ENCODE data around the gene RBM39. TPM values are rescaled to one million over a fixed set of nuclear protein-coding genes. Genes with fewer than 3 reads are reported as not detected.

The RBM39 gene
- total RNA-seq, 4 donors from 2014 or later: 232 to 592 (median 389) TPM

DNA sequence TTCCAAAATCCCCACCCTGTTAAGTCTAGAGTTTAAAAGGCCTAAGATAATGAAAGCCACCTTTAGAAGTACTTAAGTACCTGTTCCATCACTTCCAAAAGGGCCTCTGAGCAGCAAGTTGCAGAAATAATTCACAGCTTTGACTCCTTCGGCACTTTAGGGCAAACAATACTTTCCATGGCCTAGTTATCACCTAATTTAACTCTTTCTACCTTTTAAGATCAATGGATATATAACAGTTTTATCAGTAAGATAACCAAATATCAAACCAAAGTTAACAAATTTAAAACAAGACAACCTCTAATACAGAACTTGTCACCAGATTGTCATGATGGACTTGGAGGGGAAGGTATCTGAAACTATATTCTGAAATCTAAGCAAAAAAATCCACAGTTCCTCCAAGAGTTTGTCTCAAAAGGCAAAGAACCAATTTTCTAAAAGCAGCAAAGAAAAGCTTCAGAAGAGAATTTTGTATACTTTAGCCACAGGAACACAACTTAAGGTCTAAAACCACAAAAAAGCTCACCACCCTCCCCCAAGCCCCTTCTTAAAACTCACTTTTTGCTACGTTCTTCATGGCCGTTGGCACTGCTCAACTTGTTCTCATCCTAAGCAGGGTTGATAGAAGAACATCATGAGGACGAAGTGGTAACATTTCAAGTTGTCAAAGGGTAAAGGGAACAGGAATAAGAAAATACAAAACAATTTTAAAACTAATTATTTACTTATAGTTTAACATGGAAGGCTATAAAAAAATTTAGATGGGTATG is 3.5 kb downstream of the RBM39 start:
- Histone ChIP-seq H3K4me1 (peaks cover 14 to 20% of the 10 kb centered on the region in 2 donors), H3K27me3 (no peaks in the 10 kb centered on the region), H3K4me3 (no peak overlapping the region), H3K36me3 (no peaks in the 10 kb centered on the region), H3K27ac (peak overlapping the region in 1 of 2 donors; percentile 100), H3K9me3 (no peaks in the 10 kb centered on the region)
- TF ChIP-seq, protein P1, sequence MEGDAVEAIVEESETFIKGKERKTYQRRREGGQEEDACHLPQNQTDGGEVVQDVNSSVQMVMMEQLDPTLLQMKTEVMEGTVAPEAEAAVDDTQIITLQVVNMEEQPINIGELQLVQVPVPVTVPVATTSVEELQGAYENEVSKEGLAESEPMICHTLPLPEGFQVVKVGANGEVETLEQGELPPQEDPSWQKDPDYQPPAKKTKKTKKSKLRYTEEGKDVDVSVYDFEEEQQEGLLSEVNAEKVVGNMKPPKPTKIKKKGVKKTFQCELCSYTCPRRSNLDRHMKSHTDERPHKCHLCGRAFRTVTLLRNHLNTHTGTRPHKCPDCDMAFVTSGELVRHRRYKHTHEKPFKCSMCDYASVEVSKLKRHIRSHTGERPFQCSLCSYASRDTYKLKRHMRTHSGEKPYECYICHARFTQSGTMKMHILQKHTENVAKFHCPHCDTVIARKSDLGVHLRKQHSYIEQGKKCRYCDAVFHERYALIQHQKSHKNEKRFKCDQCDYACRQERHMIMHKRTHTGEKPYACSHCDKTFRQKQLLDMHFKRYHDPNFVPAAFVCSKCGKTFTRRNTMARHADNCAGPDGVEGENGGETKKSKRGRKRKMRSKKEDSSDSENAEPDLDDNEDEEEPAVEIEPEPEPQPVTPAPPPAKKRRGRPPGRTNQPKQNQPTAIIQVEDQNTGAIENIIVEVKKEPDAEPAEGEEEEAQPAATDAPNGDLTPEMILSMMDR (IDR thresholded peaks at IDR 0.05): no peak
- TF ChIP-seq POLR2A (IDR thresholded peaks at IDR 0.05): no peak
- no peak for DNase-seq
- intact Hi-C loops (cut with DNase I; ENCODE audit: low total_unique reads): no loop called here

DNA sequence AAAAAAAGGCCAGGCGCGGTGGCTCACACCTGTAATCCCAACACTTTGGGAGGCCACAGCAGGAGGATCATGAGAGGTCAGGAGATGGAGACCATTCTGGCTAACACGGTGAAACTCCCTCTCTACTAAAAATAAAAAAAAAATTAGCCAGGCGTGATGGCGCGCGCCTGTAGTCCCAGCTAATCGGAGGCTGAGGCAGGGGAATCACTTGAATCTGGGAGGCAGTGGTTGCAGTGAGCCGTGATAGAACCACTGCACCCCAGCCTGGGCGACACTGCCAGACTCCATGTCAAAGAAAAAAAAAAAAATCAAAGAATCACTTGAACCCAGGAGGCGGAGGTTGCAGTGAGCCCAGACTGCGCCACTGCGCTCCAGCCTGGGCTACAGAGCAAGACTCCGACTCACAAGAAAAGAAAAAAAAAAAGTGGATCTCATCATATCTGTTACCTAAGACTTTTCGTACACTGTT is 4.2 kb downstream of the RBM39 start:
- no peak for DNase-seq
- H3K4me1 ChIP-seq: peaks cover 14 to 20% of the 10 kb centered on the region in 2 donors
- TF ChIP-seq POLR2A (IDR thresholded peaks at IDR 0.05): no peak
- TF ChIP-seq, protein P1 (IDR thresholded peaks at IDR 0.05): no peak
- H3K27ac ChIP-seq: no peak overlapping the region
- no peak overlapping the region for H3K4me3 ChIP-seq
- H3K36me3 ChIP-seq: no peaks in the 10 kb centered on the region
- no peaks in the 10 kb centered on the region for H3K9me3 ChIP-seq
- intact Hi-C loops (cut with DNase I; ENCODE audit: low total_unique reads): no loop called here
- H3K27me3 ChIP-seq: no peaks in the 10 kb centered on the region

DNA sequence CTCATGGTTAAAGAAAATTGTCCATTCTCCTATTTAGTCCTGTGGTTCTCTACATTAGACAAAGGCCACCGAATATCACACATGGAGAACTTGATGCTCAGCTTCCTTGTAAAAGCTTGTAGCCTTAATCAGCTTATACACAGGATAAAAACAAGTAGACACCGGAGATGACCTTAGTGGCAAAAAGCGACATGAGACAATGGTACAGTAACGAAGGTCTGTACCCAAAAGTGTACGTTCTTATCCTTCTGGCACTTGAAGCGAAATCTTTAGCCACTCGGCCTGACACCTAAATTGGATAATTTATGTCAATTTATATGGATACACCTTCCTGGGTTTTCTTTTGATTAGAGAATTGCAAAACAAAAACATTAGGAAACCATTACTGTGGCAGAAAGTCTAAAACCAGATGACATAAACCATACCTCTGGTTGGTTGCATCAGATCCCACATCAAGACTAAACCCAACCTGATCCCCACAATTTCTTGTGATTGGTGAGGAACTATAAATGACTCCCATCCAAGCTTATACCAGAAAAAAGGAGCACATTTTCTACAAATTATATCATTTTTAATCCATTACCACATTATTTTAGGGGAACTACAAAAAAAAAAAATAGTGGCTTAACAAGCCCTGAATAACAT is 6.1 kb downstream of the RBM39 start:
- H3K36me3 ChIP-seq: no peaks in the 10 kb centered on the region
- H3K27ac ChIP-seq: peak overlapping the region in 1 of 2 donors; percentile 20
- peaks cover 14 to 20% of the 10 kb centered on the region in 2 donors for H3K4me1 ChIP-seq
- H3K9me3 ChIP-seq: no peaks in the 10 kb centered on the region
- no peak overlapping the region for H3K4me3 ChIP-seq
- intact Hi-C loops (cut with DNase I; ENCODE audit: low total_unique reads): no loop called here
- no peaks in the 10 kb centered on the region for H3K27me3 ChIP-seq
- no peak for TF ChIP-seq POLR2A (IDR thresholded peaks at IDR 0.05)
- TF ChIP-seq, protein P1 (IDR thresholded peaks at IDR 0.05): no peak
- no peak for DNase-seq

DNA sequence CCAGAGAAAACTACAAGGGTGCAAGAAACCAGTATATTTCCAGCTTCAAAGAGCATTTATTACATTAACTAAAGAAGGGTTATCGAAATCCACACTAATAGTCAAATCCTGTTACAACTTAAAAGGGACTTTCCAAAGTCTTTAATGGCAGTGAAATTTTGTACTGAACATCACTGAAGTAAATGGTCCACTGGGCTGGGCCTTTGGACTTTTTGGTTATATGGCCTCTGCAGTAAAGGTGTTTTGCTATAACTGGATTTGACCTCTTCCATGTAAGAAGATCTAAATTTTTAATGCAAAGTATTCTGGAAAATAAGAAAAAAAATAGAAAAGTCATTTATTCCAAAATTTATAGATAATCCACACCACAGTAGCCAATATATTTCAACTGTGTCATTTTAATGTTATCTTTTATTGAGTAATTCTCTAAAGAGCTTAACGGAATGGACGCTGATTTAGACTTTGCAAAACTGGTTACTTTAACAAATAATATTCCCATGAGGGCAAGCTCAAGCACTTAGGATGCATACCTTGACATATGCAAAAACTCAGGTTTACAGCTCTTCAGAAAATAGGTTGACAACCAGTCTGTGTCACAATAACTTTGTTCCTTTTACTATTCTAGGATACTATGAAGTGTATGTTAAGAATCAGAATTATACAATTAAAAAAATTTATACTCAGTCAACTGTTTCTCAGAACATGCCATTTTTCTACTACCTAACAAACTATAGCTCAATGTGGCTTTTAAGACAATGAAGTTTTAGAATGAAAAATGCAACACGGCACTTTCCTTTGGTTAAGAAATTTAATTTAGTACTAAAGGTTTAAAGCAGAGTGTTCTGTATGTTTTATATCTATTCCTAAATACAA is 7.0 kb downstream of the RBM39 start:
- peaks cover 10 to 15% of the 10 kb centered on the region in 2 donors for H3K4me1 ChIP-seq
- H3K27me3 ChIP-seq: no peaks in the 10 kb centered on the region
- H3K9me3 ChIP-seq: no peaks in the 10 kb centered on the region
- intact Hi-C loops (cut with DNase I; ENCODE audit: low total_unique reads): no loop called here
- H3K4me3 ChIP-seq: no peak overlapping the region
- no peak overlapping the region for H3K27ac ChIP-seq
- TF ChIP-seq, protein P1 (IDR thresholded peaks at IDR 0.05): no peak
- no peak for TF ChIP-seq POLR2A (IDR thresholded peaks at IDR 0.05)
- H3K36me3 ChIP-seq: no peaks in the 10 kb centered on the region
- DNase-seq: no peak
